ENCODE measurements around the gene ZNF683.
"Not testable (repeated sequence)": the region's sequence is repeated elsewhere in the genome, so short reads cannot be mapped to it uniquely, and the experiment has no call there.

ZNF683 gene

DNA sequence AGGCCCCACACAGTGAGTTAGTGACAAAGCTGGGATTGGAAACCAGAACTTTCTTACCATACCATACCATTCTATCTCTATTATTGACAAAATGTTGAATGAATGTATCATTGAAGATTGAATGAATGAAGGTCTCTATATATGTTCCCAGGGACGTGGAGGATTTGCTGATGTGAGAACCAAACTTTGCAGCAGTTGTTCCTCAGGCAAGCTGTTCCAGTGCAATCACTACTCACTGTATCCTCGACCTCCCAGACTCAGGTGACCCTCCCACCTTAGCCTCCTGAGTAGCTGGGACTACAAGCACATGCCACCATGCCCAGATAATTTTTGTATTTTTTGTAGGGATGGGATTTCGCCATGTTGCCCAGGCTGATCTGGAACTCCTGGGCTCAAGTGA lies 26.5 kb upstream of the ZNF683 start:
- H3K36me3 Mint-ChIP-seq (ENCODE audit: low read depth), result no peaks in the 10 kb centered on the region
- H3K27ac Mint-ChIP-seq, result no peak overlapping the region
- H3K4me3 Mint-ChIP-seq, result no peak overlapping the region
- no peak for DNase-seq
- no peaks in the 10 kb centered on the region for H3K9me3 Mint-ChIP-seq
- H3K4me1 Mint-ChIP-seq (ENCODE audit: low read depth), result peaks cover 7% of the 10 kb centered on the region
- H3K27me3 Mint-ChIP-seq, result peaks cover 17% of the 10 kb centered on the region

DNA sequence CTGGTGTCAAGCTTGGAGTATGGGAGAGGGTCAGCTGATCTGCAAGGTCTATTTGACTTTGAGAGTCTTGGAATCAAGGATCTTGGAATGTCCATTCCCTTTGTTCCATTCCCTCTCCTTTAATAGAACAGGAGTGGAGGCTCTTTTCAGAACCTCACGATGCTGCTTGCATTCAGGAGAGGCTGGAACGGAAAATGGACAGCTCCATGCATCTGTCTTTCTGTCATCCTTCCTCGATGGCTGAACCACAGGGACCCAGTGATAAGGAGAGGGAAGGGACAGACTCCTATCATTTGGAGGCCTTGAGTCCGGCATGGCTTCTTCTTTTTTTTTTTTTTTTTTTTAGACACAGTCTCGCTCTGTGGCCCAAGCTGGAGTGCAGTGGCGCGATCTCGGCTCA lies 23.2 kb upstream of the ZNF683 start:
- H3K27me3 Mint-ChIP-seq, result no peaks in the 10 kb centered on the region
- H3K4me1 Mint-ChIP-seq (ENCODE audit: low read depth), result peaks cover 16% of the 10 kb centered on the region
- H3K27ac Mint-ChIP-seq, result no peak overlapping the region
- DNase-seq, result no peak
- H3K36me3 Mint-ChIP-seq (ENCODE audit: low read depth), result no peaks in the 10 kb centered on the region
- no peaks in the 10 kb centered on the region for H3K9me3 Mint-ChIP-seq
- no peak overlapping the region for H3K4me3 Mint-ChIP-seq

DNA sequence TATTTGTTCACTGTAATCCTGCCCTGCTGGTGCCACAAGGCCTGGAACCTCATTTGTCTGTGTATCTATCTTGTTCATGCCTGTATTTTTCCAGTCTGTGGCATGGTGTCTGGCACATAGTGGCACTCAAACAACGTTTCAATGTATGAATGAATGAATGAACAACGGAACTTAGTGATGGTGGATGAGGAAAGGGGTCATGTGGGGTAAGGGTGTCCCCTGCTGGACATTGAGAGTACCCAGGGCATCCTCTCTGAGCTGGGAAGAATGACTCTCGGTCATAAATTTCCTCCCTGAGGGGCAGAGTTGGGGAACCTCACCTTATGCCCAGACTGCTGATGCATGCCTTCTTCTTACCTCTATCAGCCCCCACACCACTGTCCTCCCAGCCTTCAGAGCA lies 18.9 kb upstream of the ZNF683 start:
- no peak overlapping the region for H3K4me3 Mint-ChIP-seq
- no peaks in the 10 kb centered on the region for H3K27me3 Mint-ChIP-seq
- H3K36me3 Mint-ChIP-seq (ENCODE audit: low read depth), result no peaks in the 10 kb centered on the region
- DNase-seq, result no peak
- peaks cover 36% of the 10 kb centered on the region for H3K4me1 Mint-ChIP-seq (ENCODE audit: low read depth)
- H3K27ac Mint-ChIP-seq, result no peak overlapping the region
- no peaks in the 10 kb centered on the region for H3K9me3 Mint-ChIP-seq

DNA sequence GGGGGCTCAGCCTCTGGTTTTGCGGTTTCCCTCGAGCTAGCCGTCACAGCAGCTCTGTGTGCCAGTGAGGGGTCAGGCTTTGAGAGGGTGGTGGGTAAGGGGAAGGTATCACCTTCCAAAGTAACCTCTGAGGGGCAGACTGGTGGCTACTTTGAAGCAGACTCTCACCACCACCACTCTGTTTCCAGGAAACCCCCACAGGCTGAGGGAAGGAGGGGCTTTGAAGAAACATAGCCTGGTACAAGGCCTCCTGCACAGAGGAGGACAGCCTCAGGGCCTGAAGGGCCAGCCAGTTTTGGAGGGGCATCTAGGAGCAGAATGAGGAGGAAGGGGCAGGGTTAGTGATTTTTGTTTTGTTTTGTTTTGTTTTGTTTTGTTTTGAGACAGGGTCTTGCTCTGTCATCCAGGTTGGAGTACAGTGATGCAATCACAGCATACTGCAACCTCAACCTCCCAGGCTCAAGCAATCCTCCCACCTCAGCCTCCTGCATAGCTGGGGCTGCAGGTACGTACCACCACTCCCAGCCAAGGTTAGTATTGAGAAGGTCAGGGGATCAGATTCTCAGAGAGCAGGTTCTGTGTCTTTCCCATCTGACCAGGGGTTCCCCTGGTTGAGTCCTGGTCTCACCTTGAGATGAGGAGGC lies 17.2 kb upstream of the ZNF683 start:
- H3K36me3 Mint-ChIP-seq (ENCODE audit: low read depth), result no peaks in the 10 kb centered on the region
- H3K4me1 Mint-ChIP-seq (ENCODE audit: low read depth), result peaks cover 47% of the 10 kb centered on the region

DNA sequence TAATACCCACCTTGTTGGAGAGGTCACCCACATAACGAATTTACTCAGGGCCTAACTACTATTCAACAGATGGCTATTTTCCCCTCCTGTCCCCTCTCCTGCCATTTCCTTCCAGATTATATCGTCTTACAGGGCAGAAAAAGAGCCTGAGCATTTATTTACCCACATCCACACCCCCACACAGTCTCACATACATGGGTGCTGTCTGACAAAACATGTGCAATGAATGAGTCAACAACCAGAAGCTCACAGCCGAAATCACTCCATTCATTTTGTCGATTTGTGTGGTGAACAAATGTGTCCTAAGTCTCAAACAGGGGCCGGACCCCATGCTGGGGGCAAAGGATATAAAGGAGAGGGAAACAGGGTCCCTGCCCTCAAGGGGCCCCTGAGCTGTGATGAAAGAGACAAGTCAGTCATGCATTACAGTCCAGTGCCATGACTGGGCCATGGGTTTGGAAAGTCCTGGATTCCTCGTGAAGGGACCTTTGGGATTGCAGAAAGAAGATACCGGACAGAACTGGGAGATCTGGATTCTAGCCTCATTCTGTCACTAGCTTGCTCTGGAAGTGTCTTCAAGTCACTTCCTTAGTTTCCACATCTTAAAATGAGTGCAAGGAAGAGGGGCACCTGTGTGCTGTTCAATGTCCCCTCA lies 16.4 kb upstream of the ZNF683 start:
- no peaks in the 10 kb centered on the region for H3K36me3 Mint-ChIP-seq (ENCODE audit: low read depth)
- H3K9me3 Mint-ChIP-seq, result no peaks in the 10 kb centered on the region
- no peaks in the 10 kb centered on the region for H3K27me3 Mint-ChIP-seq
- H3K4me3 Mint-ChIP-seq, result no peak overlapping the region
- H3K4me1 Mint-ChIP-seq (ENCODE audit: low read depth), result peaks cover 55% of the 10 kb centered on the region
- no peak overlapping the region for H3K27ac Mint-ChIP-seq
- no peak for DNase-seq

More for the DNA sequence above, 17.2 kb upstream of the ZNF683 start:
- H3K27me3 Mint-ChIP-seq, result no peaks in the 10 kb centered on the region
- no peak for DNase-seq
- H3K4me3 Mint-ChIP-seq, result no peak overlapping the region
- no peak overlapping the region for H3K27ac Mint-ChIP-seq
- no peaks in the 10 kb centered on the region for H3K9me3 Mint-ChIP-seq

DNA sequence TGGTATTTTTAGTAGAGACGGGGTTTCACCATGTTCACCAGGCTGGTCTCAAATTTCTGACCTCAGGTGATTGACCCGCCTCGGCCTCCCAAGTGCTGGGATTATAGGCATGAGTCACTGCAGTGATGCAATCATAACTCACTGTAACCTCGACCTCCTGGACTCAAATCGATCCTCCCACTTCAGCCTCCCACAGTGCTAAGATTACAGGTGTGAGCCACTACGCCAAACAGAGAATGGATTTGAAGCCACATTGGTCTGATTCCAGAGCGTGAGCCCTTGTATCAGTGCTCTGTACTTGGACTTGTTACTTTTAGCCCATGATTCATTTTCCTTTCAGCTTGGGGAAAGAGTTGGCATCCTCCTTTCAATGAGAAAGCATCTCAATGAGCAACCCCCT lies 14.9 kb upstream of the ZNF683 start:
- no peak for DNase-seq
- H3K27ac Mint-ChIP-seq, result no peak overlapping the region
- H3K27me3 Mint-ChIP-seq, result no peaks in the 10 kb centered on the region
- H3K9me3 Mint-ChIP-seq, result no peaks in the 10 kb centered on the region
- H3K4me3 Mint-ChIP-seq, result no peak overlapping the region
- H3K4me1 Mint-ChIP-seq (ENCODE audit: low read depth), result peaks cover 55% of the 10 kb centered on the region
- H3K36me3 Mint-ChIP-seq (ENCODE audit: low read depth), result no peaks in the 10 kb centered on the region

DNA sequence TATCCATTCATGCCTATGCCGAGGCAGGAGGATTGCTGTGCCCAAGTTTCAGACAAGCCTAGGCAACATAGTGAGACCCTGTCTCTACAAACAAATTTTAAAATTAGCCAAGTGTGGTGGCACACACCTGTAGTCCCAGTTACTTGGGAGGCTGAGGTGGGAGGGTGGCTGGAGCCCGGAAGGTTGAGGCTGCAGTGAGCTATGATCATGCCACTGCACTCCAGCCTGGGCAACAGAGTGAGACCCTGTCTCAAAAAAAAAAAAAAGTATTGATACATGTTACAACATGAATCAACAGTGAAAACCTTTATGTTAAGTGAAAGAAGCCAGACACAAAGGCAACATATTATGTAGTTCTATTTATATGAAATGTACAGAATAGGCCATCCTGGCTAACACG lies 12.5 kb upstream of the ZNF683 start:
- not testable (repeated sequence) for H3K27ac Mint-ChIP-seq; H3K9me3 Mint-ChIP-seq; H3K36me3 Mint-ChIP-seq (ENCODE audit: low read depth); H3K27me3 Mint-ChIP-seq; DNase-seq
- Mint-ChIP-seq H3K4me1 (ENCODE audit: low read depth) (peaks cover 52% of the 10 kb centered on the region), H3K4me3 (peak overlapping the region; percentile 4)

DNA sequence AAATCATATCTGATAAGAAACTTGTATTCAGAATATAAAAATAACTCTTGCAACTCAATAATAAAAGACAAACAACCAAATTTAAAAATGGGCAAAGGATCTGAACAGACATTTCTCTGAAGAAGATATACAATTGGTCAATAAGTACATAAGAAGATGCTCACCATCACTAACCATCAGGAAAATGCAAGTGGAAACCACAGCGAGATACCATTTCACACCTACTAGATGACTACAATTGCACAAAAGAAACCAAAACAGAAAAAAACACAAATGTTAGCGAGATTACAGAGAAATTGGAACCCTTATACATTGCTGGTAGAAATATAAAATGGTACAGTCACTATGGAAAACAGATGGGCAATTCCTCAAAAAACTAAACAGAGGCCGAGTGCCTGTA lies 11.5 kb upstream of the ZNF683 start:
- no peak for DNase-seq
- H3K4me1 Mint-ChIP-seq (ENCODE audit: low read depth), result peaks cover 47% of the 10 kb centered on the region
- no peak overlapping the region for H3K4me3 Mint-ChIP-seq
- no peaks in the 10 kb centered on the region for H3K9me3 Mint-ChIP-seq
- H3K27ac Mint-ChIP-seq, result no peak overlapping the region
- no peaks in the 10 kb centered on the region for H3K27me3 Mint-ChIP-seq
- H3K36me3 Mint-ChIP-seq (ENCODE audit: low read depth), result no peaks in the 10 kb centered on the region

DNA sequence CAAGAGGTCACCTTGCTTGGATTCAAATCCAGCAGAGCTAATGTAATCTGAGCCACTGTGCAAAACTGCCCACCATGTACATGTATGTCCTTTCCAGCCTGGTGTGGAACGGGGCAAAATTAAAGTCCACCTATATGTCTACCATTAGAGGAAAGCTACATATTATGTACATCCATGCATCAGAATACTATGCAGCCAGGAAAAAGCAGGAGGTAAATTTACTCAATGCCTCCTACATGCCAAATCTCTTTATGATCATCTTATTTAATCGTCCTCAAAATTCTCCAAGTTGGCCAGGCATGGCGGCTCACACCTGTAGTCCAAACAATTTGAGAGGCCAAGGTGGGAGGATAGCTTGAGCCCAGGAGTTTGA lies 6.3 kb upstream of the ZNF683 start:
- Mint-ChIP-seq H3K36me3 (ENCODE audit: low read depth) (no peaks in the 10 kb centered on the region), H3K9me3 (peaks cover 3% of the 10 kb centered on the region), H3K4me3 (no peak overlapping the region), H3K27ac (no peak overlapping the region), H3K27me3 (no peaks in the 10 kb centered on the region), H3K4me1 (ENCODE audit: low read depth) (peaks cover 59% of the 10 kb centered on the region)
- no peak for DNase-seq

DNA sequence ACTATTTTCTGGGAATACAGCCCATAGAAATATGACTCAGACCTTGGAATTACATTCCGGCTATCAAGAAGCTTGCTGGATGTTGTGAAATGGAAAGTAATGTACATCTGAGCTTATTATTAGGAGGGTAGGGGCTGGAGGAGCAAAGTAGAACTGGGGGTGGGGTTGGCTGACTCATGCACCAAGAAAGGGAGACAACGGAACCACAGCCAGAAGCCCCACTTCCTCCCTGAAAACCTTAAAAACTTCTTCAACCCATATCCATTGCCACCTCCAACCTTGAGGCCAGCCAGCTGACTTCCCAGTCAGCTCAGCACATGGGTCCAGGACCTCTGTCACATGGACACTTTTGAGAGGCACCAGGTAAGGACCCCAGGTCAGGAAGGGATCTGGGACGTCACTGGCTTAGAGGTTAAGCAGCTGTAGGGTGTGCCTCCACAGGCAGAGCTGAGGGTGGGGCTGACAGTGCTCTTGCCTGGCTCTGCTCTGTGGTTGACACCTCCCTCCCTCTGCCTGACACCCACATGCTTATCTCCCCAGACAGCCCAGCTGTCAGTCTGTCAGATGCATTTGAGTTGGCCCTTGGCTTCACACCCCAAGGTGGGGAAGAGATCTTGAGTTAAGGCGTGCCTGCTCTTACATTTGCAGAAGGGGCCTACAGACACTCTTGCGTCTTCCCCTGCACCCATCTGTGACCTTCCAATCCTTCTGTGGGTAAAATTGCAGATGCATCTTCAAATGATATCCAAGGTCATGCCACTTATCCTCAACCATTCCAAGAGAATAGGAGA lies 5.7 kb upstream of the ZNF683 start:
- Mint-ChIP-seq H3K27ac (peak overlapping the region; percentile 72), H3K9me3 (peaks cover 3% of the 10 kb centered on the region), H3K4me1 (ENCODE audit: low read depth) (peaks cover 65% of the 10 kb centered on the region), H3K4me3 (peak overlapping the region; percentile 30), H3K27me3 (no peaks in the 10 kb centered on the region), H3K36me3 (ENCODE audit: low read depth) (no peaks in the 10 kb centered on the region)
- DNase-seq, result peak; percentile 82

DNA sequence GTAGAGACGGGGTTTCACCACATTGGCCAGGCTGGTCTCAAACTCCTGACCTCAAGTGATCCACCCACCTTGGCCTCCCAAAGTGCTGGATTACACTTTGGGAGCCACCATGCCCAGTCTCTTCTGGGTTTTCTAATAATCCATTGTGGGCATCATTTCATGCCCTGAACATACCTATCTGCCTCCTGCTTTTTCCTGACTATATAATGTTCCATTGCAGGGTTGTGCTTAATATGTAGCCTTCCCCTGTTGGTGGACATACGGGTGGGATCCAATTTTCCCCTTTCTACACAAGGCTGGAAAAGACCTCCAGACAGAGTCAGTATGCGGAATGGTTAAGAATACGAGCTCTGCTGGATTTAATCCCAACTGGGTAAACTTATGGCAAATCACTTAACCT lies 3.5 kb upstream of the ZNF683 start:
- no peak overlapping the region for H3K4me3 Mint-ChIP-seq
- H3K27me3 Mint-ChIP-seq, result no peaks in the 10 kb centered on the region
- H3K9me3 Mint-ChIP-seq, result peaks cover 3% of the 10 kb centered on the region
- DNase-seq, result no peak
- no peak overlapping the region for H3K27ac Mint-ChIP-seq
- H3K4me1 Mint-ChIP-seq (ENCODE audit: low read depth), result peaks cover 86% of the 10 kb centered on the region
- no peaks in the 10 kb centered on the region for H3K36me3 Mint-ChIP-seq (ENCODE audit: low read depth)

DNA sequence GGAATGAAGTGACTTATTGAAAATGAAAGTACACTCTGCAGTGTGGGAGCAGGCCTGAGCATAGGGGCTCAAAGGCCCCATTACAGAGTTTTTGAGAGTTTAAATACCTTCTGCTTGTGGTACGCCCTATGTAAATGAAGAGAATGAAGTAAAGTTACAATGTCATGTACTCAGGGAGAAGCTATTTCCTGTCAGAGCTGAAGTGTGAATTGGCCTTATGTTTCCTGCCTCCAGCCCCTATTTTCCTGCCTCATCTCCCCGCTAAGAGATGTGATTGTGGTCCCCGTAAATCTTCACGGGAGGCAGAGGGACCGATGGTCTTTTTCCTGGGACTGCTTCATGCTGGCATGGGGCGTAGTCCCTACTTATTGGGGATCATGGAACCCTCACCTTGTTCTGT lies 2.5 kb upstream of the ZNF683 start:
- peaks cover 3% of the 10 kb centered on the region for H3K9me3 Mint-ChIP-seq
- H3K36me3 Mint-ChIP-seq (ENCODE audit: low read depth), result no peaks in the 10 kb centered on the region
- no peak for DNase-seq
- H3K27ac Mint-ChIP-seq, result peak overlapping the region; percentile 81
- no peaks in the 10 kb centered on the region for H3K27me3 Mint-ChIP-seq
- no peak overlapping the region for H3K4me3 Mint-ChIP-seq
- H3K4me1 Mint-ChIP-seq (ENCODE audit: low read depth), result peaks cover 90% of the 10 kb centered on the region

DNA sequence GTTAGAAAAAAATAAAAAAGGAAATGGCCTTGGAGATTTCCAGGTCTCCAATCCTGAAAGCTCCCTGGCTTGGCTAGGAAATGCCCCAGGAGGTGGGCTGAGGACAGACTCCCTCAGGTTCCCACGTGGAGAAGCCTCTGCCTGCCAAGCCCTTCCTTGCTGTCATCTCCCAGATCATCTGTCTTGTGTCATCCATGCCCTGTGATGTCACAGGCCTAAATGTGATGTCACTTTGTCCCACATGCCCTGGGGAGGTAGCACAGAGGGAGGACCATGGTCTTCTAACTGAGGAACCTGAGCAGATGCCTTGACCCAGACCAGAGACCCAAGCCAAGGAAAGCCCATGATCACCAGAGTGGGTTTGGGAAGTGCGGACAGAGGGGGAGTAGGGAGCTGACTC lies 1.8 kb upstream of the ZNF683 start:
- H3K36me3 Mint-ChIP-seq (ENCODE audit: low read depth); H3K4me3 Mint-ChIP-seq; H3K27me3 Mint-ChIP-seq; DNase-seq; H3K9me3 Mint-ChIP-seq: not testable (repeated sequence)
- Mint-ChIP-seq H3K4me1 (ENCODE audit: low read depth) (peaks cover 92% of the 10 kb centered on the region), H3K27ac (peak overlapping the region; percentile 63)

DNA sequence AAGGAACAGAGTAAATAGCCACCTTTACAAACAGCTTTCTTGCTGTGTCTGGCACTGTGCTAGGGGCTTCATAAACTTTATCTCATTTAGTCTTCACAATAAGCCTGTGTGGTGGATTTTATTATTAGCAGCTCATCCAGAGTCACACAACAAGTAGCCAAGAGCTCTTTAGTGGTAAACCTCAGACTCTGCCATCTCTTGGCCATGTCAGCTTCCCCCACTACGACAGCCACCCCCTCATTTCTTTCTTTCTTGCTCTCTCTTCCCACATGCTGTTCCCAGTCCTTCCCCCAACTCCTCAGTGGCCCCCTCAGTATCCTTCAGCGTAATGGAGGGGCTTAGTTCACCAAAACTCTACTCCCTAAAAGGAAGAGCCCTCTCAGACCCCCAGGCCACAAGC lies 1.2 kb upstream of the ZNF683 start:
- Mint-ChIP-seq H3K27ac (peak overlapping the region; percentile 63), H3K4me1 (ENCODE audit: low read depth) (peaks cover 87% of the 10 kb centered on the region), H3K9me3 (peaks cover 3% of the 10 kb centered on the region), H3K4me3 (no peak overlapping the region), H3K36me3 (ENCODE audit: low read depth) (no peaks in the 10 kb centered on the region), H3K27me3 (no peaks in the 10 kb centered on the region)
- no peak for DNase-seq

DNA sequence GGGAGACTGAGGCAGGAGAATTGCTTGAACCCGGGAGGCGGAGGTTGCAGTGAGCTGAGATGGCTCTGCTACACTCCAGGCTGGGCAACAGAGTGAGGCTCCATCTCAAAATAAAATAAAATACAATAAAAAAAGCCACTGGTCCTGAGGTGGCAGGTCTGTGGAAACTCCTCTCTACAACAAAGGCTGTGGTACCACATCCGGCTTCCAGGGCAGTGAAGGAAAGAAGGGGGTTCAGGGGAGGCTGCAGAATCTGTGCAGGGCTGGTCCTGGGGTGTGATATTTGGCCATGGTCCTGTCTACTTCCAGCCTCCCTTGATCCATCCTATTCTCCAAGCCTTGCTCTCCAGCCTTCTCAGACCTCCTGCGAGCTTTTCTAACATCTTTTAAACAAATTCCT lies 731 bp upstream of the ZNF683 start:
- Mint-ChIP-seq H3K36me3 (ENCODE audit: low read depth) (no peaks in the 10 kb centered on the region), H3K27me3 (no peaks in the 10 kb centered on the region), H3K27ac (peak overlapping the region; percentile 63), H3K9me3 (peaks cover 3% of the 10 kb centered on the region), H3K4me3 (no peak overlapping the region), H3K4me1 (ENCODE audit: low read depth) (peaks cover 86% of the 10 kb centered on the region)
- DNase-seq, result no peak
